Aorta (tissue), 5 donors: ENCODE measurements around the gene MRPL24. TPM values are rescaled to one million over a fixed set of nuclear protein-coding genes. Genes with fewer than 3 reads are reported as not detected.

ENCODE experiments used
- ATAC-seq: fragments of 200-7000 bp; cut with Tn5 transposase; one replicate; pipeline ENCODE4 v1.9.1; 2022; ENCODE audit warnings: moderate library complexity; ENCODE audit not compliant: low FRiP score
- DNase-seq, 2 donors: peaks; one replicate each; pipeline ENCODE4 v3.0.0-alpha.2; 2020
- H3K27ac ChIP-seq, 2 donors: one replicate each; pipeline ENCODE4 v1.5.1; 2013; ENCODE audit warnings: low read length in 2 of 2, mild to moderate bottlenecking in 2 of 2, moderate library complexity in 2 of 2, control low read depth in 1 of 2, inconsistent platforms in 1 of 2, low read depth in 1 of 2
- H3K27me3 ChIP-seq, 2 donors: one replicate each; pipeline ENCODE4 v1.6.1; 2013; ENCODE audit warnings: control low read depth in 1 of 2, low read length in 1 of 2, mild to moderate bottlenecking in 1 of 2, moderate library complexity in 1 of 2; ENCODE audit not compliant: insufficient read depth in 2 of 2, control insufficient read depth in 1 of 2
- H3K36me3 ChIP-seq, 2 donors: one replicate each; pipeline ENCODE4 v1.6.1; 2013; ENCODE audit warnings: control low read depth in 1 of 2, low read length in 1 of 2, mild to moderate bottlenecking in 1 of 2; ENCODE audit not compliant: insufficient read depth in 2 of 2, control insufficient read depth in 1 of 2
- H3K4me1 ChIP-seq, 2 donors: one replicate each; pipeline ENCODE4 v1.6.1; 2013; ENCODE audit warnings: low read length in 2 of 2, control low read depth in 1 of 2, mild to moderate bottlenecking in 1 of 2, moderate library complexity in 1 of 2; ENCODE audit not compliant: insufficient read depth in 2 of 2, control insufficient read depth in 1 of 2
- H3K4me3 ChIP-seq, 2 donors: one replicate each; pipeline ENCODE4 v1.5.1; 2013; ENCODE audit warnings: low read length in 2 of 2, control low read depth in 1 of 2, mild to moderate bottlenecking in 1 of 2
- H3K9me3 ChIP-seq: one replicate; pipeline ENCODE4 v1.6.1; 2013; ENCODE audit warnings: mild to moderate bottlenecking, low read length; ENCODE audit not compliant: control insufficient read depth
- WGBS, 2 donors: extraction: QIAGEN DNeasy Blood & Tissue Kit; methylation state at CpG; one replicate each; pipeline ENCODE4 v1.1.7; 2013; 5-methylcytosine and 5-hydroxymethylcytosine counted together
- intact Hi-C, 2 donors: fragments of 100-400 bp; cut with DNase I; formaldehyde crosslinking; loops; one replicate each; pipeline versions ENCODE4 v1.14.2 to v1.15.0; 2022
- polyA plus RNA-seq, 2 donors: library from polyadenylated mRNA; stranded (reverse); fragments of 200-250 nt; gene quantifications; one replicate each; pipeline ENCODE4 v1.2.3, GENCODE V29; 2013
- total RNA-seq, 2 donors: library from RNA; stranded (reverse); fragmentation: NEBNext Ultra II Directional; extraction: Animal tissue kit (Norgen Biotek cat#: 25700); gene quantifications; one replicate each; pipeline ENCODE4 v1.2.1, GENCODE V29; 2021
- donor health status: healthy with polysubstance abuse.
- donor health status: Bipolar disorder and iron deficiency.
- donor health status: DM: no; HTN: no; CAD: no.
- donor health status: DM: no; HTN: no; CAD: no.
- donor health status: DM: yes; HTN: yes; CAD: no.

Gene MRPL24
- total and polyA plus RNA-seq, 4 donors: 44.0 to 73.1 (median 57.3) TPM

DNA sequence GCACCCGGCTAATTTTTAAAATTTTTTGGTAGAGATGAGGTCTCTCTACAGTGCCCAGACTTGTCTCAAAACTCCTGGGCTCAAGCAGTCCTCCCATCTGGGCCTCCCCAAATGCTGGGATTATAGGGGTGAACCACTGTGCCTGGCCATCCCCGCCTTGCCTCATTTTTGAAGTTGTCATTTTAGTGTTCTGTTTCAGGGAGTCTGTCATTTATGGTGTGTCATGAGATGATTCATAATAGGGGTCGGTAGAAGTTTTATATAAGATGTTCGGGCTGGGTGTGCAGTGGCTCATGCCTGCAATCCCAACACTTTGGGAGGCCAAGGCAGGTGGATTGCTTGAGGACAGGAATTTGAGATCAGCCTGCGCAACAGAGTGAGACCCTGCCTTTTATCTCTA is 34.9 kb upstream of the MRPL24 start:
- Histone ChIP-seq H3K27ac (no peak overlapping the region), H3K27me3 (no peaks in the 10 kb centered on the region), H3K36me3 (no peaks in the 10 kb centered on the region), H3K9me3 (no peaks in the 10 kb centered on the region), H3K4me3 (no peak overlapping the region), H3K4me1 (peaks cover 2 to 7% of the 10 kb centered on the region in 2 donors)
- 77 to 78% methylated on average over 5 of the region's 5 CpGs for WGBS, 2 donors
- no peak for DNase-seq
- ATAC-seq: no peak
- intact Hi-C loops: no loop called here

DNA sequence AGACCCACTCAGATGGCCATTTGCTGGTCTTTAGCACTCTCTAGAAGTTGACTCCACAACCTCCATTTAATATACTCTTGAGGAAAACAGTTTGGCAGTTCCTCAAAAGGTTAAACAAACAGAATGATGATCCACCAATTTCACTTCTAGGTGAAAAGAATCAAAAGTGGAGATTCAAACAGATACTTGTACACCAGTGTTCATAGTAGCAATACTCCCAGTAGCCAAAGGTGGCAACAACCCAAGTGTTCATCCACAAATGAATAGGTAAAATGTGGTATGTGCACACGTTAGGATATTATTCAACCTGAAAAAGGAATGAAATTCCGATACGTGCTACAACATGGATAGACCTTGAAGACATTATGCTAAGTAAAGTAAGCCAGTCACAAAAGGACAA is 32.7 kb upstream of the MRPL24 start:
- no peaks in the 10 kb centered on the region for H3K27me3 ChIP-seq
- no peaks in the 10 kb centered on the region for H3K36me3 ChIP-seq
- WGBS, 2 donors: 89 to 91% methylated on average over 3 of the region's 3 CpGs
- H3K9me3 ChIP-seq: no peaks in the 10 kb centered on the region
- H3K4me3 ChIP-seq: no peak overlapping the region
- ATAC-seq: no peak
- DNase-seq: no peak
- no peak overlapping the region for H3K27ac ChIP-seq
- peaks cover 2 to 10% of the 10 kb centered on the region in 2 donors for H3K4me1 ChIP-seq
- intact Hi-C loops: no loop called here

DNA sequence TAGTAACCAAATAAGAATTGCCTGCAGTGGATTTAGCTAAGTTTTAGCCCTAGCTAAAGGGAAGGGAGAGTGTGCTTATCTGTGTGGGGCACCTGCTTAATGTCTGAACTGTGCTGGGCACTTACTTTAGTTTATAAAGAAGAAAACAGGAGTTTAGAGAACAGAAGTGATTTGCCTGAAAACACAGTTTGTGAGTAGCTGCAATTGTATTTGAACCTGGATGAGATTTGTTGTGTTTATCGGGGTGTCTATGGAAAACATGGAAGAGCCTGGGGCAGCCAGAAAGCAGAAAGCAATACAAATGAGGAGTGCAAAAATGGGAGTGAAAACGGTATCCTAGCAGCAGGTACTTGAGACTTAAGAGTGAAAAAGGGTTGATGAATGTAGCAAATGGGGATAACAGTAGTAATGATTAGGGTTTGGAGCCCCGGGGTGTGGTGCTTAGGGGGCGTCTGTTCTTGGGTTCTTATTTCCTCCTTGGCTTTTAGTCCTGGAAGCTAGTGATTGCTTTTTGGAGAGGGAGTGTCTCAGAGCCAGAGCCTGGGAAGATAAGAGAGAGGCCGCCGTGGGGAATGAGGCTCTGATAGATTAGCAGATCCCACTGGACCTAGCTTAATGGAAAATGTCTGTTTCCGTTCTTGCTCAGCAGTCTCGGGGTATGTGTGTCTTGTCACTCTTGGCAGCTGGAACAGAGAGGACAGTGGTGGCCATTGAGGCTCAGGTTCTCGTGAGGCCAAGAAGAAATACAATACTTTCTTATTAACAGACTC is 32.0 kb upstream of the MRPL24 start:
- Histone ChIP-seq H3K36me3 (no peaks in the 10 kb centered on the region), H3K27me3 (no peaks in the 10 kb centered on the region), H3K27ac (no peak overlapping the region), H3K4me3 (no peak overlapping the region), H3K9me3 (no peaks in the 10 kb centered on the region), H3K4me1 (peaks cover 4 to 10% of the 10 kb centered on the region in 2 donors)
- DNase-seq (no peak), ATAC-seq (no peak)
- intact Hi-C loops: no loop called here
- WGBS, 2 donors: 29 to 31% methylated on average over 9 of the region's 9 CpGs

DNA sequence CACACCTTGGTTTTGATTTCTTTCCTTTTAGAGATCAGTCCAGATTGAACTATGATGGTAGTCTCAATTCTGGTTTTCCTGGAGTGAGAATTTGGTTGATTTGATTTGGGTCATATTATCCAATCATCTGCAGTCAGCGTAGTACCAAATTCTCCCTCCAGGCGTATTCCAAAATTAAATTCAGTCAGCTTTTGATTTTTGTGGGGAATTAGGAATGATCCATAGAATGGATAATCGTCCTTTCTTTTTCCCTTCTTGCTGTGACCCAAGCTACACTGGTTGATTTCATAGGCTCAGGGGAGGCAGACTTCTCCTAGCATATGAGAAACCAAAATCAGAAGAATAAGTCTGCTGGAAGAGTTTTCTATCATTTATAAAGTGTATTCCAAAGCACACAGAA is 31.3 kb upstream of the MRPL24 start:
- Histone ChIP-seq H3K4me1 (peaks cover 4 to 10% of the 10 kb centered on the region in 2 donors), H3K36me3 (no peaks in the 10 kb centered on the region), H3K9me3 (no peaks in the 10 kb centered on the region), H3K4me3 (no peak overlapping the region), H3K27ac (no peak overlapping the region), H3K27me3 (no peaks in the 10 kb centered on the region)
- 71 to 78% methylated on average over 3 of the region's 3 CpGs for WGBS, 2 donors
- DNase-seq (no peak), ATAC-seq (no peak)
- intact Hi-C loops: no loop called here

DNA sequence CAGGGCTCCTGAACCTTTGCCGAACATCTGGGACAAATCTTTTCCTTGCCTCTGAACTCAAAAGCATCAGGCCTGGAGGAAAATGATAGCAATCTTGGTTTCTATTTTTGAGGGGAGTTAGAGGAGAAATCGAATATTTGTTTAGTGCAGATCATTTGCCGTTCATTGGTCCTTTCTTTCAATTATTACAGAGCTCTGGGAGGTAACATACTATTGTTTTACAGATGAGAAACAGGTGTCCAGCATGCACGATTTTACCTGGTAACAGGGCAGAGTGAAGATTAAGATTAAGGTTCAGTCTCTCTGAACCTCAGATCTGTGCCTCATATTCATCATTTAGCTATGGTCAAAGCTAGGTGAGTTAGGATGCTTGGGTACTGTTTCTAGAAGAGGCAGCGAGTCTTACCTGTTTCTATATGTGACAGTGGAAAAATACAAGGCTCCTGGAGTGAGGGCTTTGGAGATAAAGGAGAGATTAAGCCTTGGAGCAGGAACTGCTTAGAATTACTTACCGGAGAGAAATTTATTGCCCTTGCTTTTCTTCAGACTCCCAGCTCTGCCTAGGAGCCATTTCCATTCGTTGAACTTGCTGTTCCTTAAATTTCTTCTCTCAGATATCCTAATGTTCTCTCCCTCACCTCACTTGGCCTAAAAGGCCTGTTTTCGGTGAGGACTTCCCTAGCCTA is 27.9 kb upstream of the MRPL24 start:
- no peaks in the 10 kb centered on the region for H3K36me3 ChIP-seq
- H3K4me1 ChIP-seq: peaks cover 4 to 10% of the 10 kb centered on the region in 2 donors
- H3K4me3 ChIP-seq: peak overlapping the region; percentile 75 to 91
- no peaks in the 10 kb centered on the region for H3K27me3 ChIP-seq
- intact Hi-C loops: loop anchor here (5.0 to 10.0 kb wide), 2 partner anchors 41 to 84 kb away; partner anchors contain the start of genes ISG20L2 (in 1 of the 2) and METTL25B (in 1 of the 2)
- DNase-seq (no peak), ATAC-seq (no peak)
- no peaks in the 10 kb centered on the region for H3K9me3 ChIP-seq
- no peak overlapping the region for H3K27ac ChIP-seq
- WGBS, 2 donors: 18 to 20% methylated on average over 8 of the region's 8 CpGs

DNA sequence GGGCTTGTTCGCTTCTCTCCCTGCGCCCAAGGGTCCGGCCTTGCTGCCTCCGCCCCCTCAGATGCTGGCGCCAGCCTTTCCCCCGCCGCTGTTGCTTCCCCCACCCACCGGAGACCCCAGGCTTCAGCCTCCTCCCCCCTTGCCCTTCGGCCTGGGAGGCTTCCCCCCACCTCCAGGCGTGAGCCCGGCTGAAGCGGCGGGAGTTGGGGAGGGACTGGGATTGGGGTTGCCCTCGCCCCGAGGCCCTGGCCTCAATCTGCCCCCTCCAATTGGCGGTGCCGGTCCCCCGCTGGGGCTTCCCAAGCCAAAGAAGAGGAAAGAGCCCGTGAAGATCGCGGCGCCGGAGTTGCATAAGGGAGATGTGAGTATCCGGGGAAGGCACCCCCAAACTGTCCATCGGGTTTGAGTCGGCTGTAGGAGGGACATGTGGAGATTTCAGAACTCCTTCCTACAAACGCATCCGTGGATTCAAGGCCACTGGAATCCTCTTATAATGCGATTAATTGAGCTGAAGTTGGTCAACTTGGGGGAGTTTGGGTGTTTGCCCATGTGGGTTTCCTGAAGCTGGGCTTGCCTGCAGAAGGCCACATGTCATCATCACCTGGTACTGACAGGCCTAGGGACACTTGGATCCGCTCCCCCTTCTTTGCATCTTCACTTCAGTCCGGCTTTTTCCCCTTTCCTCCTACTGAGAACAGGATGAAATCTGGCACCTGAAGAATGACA is 27.2 kb upstream of the MRPL24 start:
- ATAC-seq (no peak), DNase-seq (peak; percentile 69 to 86)
- no peaks in the 10 kb centered on the region for H3K27me3 ChIP-seq
- no peaks in the 10 kb centered on the region for H3K36me3 ChIP-seq
- no peaks in the 10 kb centered on the region for H3K9me3 ChIP-seq
- H3K4me3 ChIP-seq: peak overlapping the region; percentile 75 to 91
- peaks cover 4 to 10% of the 10 kb centered on the region in 2 donors for H3K4me1 ChIP-seq
- H3K27ac ChIP-seq: peak overlapping the region in 1 of 2 donors; percentile 83
- intact Hi-C loops: loop anchor here (1.0 to 10.0 kb wide), 4 partner anchors 17 to 83 kb away; partner anchors contain the start of genes HDGF (in 1 of the 2), ISG20L2 (in 1 of the 2), METTL25B (in 1 of the 2) and MRPL24 (in 1 of the 2)
- WGBS, 2 donors: 1% methylated on average over 27 to 31 of the region's 31 CpGs

DNA sequence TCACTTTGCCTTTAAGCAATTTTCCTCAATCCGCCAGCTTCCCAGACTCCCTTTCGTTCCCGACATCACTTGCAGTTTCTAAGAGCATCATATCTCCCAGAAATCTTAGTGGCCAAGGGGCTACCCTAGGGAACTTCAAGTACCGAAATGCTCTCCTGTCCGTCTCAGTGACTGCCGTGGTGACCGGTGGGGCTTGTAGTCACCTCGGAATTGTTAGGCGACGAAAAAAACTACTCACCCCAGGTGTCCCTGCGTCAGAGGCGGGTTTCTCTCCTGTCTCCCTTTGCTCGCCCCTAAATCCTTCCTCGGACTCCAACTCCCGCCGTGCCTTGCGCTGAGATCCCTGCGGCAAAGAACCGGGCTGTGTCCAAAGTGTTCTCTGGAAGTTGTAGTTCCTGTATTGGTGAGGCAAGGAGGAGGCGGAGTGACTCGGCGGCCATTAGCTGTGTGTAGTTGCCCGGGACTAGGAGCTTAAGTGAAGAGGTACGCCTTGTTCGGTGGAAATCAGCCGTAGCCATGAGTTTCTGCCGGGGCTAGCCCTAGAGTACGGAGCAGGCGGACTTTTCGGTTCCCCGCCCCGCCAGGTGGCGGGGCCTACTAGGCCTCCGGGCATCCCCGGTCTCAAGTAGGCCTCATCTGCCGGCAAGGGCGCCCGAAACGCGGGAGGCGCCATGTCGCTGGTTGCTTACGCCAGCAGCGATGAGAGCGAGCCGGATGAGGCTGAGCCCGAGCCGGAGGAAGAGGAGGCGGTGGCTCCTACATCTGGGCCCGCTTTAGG is 26.4 kb upstream of the MRPL24 start, which contains the start of gene PRCC:
Gene PRCC (plus strand): TSS at position 435 of the 778 bp plus-strand sequence. CDS start 237 bp downstream, at position 672.
- intact Hi-C loops: loop anchor here (1.0 to 10.0 kb wide), 4 partner anchors 16 to 82 kb away; partner anchors contain the start of genes HDGF (in 1 of the 2), ISG20L2 (in 1 of the 2), METTL25B (in 1 of the 2) and MRPL24 (in 1 of the 2)
- H3K4me3 ChIP-seq: peak within 1 kb of the TSS; percentile 75 to 91
- H3K27ac ChIP-seq: peak within 1 kb of the TSS in 1 of 2 donors; percentile 83
- peak; percentile 98 for ATAC-seq
- DNase-seq: peak; percentile 98 to 99
- peaks cover 2 to 3% of the 10 kb centered on the region in 2 donors for H3K4me1 ChIP-seq
- no peaks in the 10 kb centered on the region for H3K9me3 ChIP-seq
- WGBS, 2 donors: 0% methylated on average over 45 to 50 of the region's 50 CpGs
- H3K36me3 ChIP-seq: no peaks in the 10 kb centered on the region
- H3K27me3 ChIP-seq: no peaks in the 10 kb centered on the region
